Keratinocyte (primary cell): ENCODE data around the gene GRIK2.

Experiments
- EZH2 ChIP-seq: IDR thresholded peaks from one replicate; pipeline ENCODE4 v1.6.1; 2012; ENCODE audit warnings: inconsistent platforms, mild to moderate bottlenecking, low read length, moderate library complexity
- TF ChIP-seq, protein P1 (sequence below), 3 experiments: IDR thresholded peaks in 1 of 3; conservative IDR thresholded peaks in 1 of 3; optimal IDR thresholded peaks in 1 of 3; 2 replicates in 2 of 3; 3 replicates in 1 of 3; pipeline versions ENCODE3 to v1.5.1; 2011; ENCODE audit warnings: low read length in 3 of 3, mild to moderate bottlenecking in 3 of 3, moderate library complexity in 2 of 3, control low read depth in 1 of 3, inconsistent platforms in 1 of 3; ENCODE audit not compliant: insufficient read depth in 2 of 3; ENCODE audit errors: extremely low read depth in 1 of 3

DNA sequence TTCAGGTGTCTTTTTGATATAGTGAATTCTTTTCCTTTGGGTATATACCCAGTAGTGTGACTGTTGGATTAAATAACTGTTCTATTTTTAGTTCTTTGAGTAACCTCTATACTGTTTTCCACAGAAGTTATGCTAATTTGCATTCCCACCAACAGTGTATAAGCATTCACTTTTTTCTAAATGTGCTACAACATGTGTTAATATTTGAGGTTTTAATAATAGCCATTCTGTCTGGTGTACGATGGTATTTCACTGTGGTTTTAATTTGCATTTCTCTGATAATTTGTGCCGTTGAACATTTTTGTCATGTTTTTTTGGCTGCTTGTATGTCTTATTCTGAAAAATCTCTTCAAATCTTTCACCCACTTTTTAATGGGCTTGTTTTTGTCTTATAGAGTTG, 563.5 kb downstream of the GRIK2 start:
- TF ChIP-seq, protein P1, sequence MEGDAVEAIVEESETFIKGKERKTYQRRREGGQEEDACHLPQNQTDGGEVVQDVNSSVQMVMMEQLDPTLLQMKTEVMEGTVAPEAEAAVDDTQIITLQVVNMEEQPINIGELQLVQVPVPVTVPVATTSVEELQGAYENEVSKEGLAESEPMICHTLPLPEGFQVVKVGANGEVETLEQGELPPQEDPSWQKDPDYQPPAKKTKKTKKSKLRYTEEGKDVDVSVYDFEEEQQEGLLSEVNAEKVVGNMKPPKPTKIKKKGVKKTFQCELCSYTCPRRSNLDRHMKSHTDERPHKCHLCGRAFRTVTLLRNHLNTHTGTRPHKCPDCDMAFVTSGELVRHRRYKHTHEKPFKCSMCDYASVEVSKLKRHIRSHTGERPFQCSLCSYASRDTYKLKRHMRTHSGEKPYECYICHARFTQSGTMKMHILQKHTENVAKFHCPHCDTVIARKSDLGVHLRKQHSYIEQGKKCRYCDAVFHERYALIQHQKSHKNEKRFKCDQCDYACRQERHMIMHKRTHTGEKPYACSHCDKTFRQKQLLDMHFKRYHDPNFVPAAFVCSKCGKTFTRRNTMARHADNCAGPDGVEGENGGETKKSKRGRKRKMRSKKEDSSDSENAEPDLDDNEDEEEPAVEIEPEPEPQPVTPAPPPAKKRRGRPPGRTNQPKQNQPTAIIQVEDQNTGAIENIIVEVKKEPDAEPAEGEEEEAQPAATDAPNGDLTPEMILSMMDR (optimal IDR thresholded peaks at IDR 0.05 in 1 of 3, IDR thresholded peaks at IDR 0.05 in 1 of 3, conservative IDR thresholded peaks at IDR 0.05 in 1 of 3; ENCODE audit: extremely low read depth in 1 of 3, insufficient read depth in 2 of 3, low read length in 3 of 3): no peak
- no peak for TF ChIP-seq EZH2
